HG03025 (cell line): ENCODE measurements around the gene RSPRY1.

ENCODE experiments used
- ATAC-seq: cut with Tn5 transposase; IDR thresholded peaks from one replicate; pipeline ENCODE4 v1.9.1; 2021; ENCODE audit warnings: mild to moderate bottlenecking, moderate library complexity; ENCODE audit not compliant: unreplicated experiment, low FRiP score

Gene RSPRY1

DNA sequence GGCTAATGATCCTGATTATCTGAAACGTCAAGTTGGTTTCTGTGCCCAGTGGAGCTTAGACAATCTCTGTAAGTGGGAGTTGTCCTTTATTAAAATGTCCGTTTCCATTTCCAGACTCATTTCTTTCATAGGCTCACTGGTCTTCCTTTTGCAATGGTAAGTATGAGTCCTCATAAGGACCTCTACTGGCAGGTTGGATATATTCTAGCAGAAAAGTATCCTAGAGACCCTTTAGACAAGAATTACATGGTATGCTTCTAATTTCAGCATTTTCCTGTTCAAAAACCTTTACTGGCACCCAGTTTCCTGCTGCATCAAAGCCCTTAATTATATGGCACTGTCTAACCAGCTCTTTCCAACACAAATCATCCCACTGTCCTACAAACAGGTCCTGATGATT lies 30.8 kb downstream of the RSPRY1 start:
- ATAC-seq: no peak

DNA sequence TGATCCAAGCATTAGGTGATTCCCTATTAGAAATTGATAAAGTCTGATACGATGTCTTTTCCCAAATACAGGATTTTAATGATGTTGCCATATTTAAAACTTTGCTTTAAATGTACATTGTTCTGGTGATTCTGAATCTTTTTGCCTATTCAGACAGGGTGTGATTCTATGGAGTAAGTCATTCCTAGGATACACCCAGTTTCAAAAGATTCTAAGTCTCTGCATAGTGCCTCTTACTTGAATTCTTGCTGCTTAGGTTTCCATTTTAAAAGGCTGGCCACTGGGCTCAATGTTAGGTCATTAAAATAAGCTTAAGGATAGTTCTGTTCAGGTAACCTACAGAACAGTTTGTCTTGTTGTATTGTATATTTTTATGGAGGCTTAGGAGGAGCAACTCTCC lies 36.9 kb downstream of the RSPRY1 start:
- no peak for ATAC-seq

GRCh38 chr16:57224651-57225335 lies 38.7 kb downstream of the RSPRY1 start:
- no peak for ATAC-seq

DNA sequence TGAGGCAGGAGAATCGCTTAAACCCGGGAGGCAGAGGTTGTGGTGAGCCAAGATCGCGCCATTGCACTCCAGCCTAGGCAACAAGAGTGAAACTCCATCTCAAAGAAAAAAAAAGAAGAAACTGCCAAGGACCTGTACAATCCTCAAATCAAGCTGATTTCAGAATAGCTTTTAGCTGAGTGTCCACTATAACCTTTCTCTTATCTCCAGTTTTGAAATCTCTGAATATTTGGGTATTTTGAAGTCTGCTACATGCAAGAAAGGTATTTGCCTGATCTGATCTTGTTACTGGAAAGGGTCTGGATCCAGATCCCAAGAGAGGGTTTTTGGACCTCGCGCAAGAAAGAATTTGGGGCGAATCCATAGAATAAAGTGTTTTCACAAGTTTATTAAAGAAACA lies 39.8 kb downstream of the RSPRY1 start:
- ATAC-seq: no peak

DNA sequence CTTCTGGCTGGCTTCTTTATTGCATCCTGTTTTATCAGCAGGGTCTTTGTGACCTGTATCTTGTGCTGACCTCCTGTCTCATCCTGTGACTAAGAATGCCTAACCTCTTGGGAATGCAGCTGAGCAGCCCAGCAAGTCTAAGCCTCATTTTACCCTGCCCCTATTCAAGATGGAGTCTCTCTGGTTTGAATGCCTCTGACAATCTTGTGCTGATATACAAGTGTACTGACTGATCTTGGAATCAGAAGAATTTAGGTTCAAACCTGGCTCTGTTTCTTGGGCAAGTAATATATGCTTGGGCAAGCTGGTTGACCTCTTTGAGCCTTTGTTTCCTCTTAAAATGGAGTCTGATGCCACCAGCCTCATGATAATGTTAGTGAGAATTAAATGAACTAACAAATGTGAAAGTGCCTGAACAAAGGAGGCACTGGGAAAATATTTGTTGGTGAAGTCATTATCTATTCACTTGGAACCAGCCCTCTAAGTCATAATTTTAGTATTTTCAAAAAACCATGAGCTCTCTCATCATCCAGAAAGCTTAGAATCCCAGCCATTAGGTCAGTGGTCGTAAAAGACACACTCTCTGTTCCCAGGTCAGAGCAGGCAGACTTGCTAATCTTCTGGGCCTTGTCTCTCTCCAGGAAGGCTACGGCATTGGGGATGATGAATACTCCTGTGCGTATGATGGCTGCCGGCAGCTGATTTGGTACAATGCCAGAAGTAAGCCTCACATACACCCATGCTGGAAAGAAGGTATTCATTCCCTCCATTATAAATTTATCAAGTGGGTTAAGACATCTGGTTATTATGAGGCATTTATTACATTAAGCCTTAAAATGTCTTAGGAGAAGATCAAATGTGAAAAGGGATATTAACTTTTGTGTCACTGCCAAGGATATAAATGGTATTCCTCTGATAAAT lies 40.8 kb downstream of the RSPRY1 start:
- ATAC-seq: no peak

GRCh38 chr16:57229079-57229478 lies 43.0 kb downstream of the RSPRY1 start:
- ATAC-seq: no peak

- ATAC-seq: no peak
These were observed 45.8 kb downstream of the RSPRY1 start for GRCh38 chr16:57231821-57232350.

DNA sequence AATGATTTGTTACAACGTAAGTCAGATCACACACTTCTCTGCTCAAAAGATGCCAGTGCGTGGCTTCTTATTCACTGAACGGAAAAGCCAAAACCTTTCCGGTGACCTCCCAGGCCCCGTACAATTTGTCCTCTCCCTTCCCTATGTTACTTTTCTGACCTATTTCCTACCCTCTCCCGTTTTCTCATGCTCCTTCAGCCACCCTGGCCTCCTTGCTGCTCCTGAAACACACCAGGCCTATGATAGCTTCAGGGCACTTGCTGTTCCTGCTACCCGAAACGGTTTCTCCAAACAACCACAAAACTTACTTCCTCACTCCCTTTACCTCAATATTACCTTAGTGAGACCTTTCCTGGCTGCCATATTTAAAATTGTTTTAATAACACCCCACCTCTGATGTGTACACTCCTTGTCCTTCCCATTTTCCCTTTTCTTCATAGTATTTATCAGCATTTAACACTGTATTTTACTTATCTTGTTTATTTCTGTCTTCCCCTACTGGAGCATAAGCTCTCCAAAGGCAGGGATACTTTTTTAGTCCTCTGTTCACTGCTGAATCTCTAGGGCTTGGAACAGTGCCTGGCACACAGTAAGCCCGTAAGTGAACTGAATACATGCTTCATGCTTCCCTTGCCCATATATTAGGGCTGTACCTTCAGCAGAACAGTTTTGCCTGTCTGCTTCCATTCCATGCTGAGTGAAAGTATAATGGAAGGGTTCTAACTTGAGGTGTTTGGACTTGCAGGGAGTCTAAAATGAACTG lies 48.0 kb downstream of the RSPRY1 start:
- no peak for ATAC-seq

DNA sequence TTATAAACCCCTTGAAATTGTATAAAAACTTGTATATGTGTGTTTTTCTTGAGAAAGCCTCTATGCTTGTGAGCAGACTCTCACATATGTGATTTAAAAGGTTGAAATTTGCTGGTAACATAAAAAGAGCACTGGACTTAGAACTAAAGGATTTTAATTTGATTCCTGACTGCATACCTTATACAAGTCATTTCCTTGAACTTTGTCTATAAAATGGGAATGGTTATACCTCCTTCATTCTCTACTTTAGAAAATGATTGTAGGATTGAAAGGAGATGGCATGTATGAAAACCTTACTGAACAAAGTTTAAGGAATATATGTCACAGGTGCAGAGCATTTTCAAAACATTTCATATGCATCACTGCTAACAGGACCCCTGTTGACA lies 48.6 kb downstream of the RSPRY1 start:
- no peak for ATAC-seq

DNA sequence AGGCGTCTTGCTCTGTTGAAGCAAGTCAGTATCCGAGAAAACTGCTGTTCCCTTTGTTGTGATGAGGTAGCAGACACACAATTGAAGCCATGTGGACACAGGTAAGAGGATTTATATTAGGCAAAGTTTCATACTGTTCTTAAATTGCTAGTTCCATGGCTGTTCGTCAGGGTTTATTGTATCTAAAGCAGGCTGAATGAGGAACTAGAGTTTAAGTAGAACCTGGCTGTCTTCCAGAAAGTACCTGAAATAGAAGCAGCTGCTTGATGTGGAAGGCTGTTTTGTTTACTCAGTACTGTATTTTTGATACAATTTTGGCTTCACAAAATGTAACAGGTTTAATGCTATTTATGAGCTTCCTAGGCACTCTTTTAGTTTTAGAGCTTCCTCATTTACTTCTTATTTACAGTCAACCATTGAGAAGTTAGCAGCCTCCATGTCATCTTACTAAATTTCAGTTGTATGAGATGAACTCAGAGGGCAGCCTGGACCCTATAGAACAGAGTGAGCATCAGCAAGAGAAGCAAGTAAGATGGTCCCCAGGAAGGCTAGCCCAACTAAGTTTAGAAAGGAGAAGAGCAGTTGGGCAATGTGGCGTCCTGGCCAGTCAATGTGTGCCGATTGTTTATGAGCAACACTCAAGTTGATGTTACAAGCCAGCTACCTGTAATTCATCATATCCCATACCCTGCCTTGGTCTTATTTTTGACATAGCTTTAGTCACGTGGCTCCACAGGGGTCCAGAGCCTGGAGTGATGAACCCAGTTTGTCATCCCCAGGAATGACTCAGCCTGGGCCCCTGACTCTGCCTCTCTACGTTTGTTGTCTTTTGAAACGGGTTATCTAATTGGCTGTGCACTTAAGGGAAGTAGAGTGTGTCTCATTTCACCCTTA lies 49.2 kb downstream of the RSPRY1 start:
- ATAC-seq: no peak

- ATAC-seq: no peak
These were observed 49.9 kb downstream of the RSPRY1 start for GRCh38 chr16:57236022-57236350.

GRCh38 chr16:57238682-57239081 lies 52.6 kb downstream of the RSPRY1 start:
- ATAC-seq: no peak

- ATAC-seq: no peak
These were observed 53.0 kb downstream of the RSPRY1 start for GRCh38 chr16:57239107-57239506.

- ATAC-seq: no peak
These were observed 54.7 kb downstream of the RSPRY1 start for GRCh38 chr16:57240851-57241250.

DNA sequence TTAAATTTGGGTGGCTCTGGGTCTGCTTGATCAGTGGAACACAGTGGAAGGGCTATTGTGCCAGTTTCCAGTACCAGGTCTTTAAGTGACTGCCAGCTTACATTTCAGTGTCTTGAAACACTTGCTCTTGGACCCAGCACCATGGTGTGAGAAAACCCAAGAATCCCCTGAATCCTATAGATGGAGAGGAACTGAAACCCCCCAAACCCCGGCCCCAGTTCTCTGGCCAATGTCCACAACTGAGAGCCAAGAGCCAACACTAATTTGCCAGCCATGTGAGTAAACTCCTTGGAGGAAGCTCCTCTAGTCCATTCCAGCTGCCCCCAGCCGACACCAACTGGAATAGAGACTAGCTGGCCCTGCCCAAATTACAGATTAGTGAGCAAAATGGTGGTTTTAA lies 56.5 kb downstream of the RSPRY1 start:
- ATAC-seq: no peak

DNA sequence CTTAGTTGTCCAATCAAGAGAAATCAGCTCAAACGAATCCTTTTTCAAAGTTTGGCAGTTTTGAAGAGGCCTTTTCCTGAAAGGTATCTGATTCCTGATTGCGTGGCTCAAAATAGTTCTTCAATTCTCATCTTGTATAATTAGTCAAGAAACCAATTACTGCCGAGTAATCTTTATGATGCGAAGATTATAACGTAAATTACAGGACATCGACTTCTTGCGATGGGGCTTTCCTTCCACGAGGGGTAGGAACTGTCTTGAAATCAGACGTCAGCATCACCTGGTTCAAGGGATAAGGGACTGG lies 58.3 kb downstream of the RSPRY1 start:
- peak; percentile 22 for ATAC-seq

- ATAC-seq: peak; percentile 92
These were observed 58.8 kb downstream of the RSPRY1 start, which contains the start of gene ARL2BP for GRCh38 chr16:57244767-57245471. Gene ARL2BP, plus strand, starts transcription at chr16:57245259. Its CDS starts 109 bp downstream, at chr16:57245368.

DNA sequence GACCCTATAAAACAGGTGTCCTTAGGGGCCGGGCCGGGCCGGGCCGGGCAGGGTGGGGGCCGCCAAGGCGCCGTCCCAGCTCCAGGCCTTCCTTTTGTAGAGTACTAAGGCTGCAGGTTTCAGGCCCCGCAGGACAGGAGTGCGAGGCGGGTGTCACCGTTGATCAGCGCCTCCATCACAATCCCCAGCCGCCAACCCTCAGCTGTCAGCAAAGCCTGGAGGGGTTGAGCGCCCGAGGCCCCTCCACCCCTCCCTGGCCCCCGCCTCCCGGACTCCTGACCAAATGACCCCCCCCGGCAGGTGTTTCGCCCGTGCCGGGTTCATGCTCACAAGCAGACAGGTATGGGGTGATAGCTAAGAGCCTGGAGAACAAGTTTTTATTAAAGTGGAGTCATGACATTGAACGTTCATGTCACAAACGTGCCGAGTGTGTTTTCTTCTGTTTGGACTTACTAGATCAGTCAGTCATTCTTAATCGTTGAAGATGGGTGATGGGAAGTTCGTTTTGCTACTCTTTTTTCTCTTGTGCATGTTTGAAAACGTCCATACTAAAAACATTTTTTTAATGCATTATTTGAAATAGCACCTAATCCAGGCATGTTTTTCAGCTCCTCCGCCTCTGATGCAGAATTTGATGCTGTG lies 59.5 kb downstream of the RSPRY1 start:
- ATAC-seq: peak; percentile 18

DNA sequence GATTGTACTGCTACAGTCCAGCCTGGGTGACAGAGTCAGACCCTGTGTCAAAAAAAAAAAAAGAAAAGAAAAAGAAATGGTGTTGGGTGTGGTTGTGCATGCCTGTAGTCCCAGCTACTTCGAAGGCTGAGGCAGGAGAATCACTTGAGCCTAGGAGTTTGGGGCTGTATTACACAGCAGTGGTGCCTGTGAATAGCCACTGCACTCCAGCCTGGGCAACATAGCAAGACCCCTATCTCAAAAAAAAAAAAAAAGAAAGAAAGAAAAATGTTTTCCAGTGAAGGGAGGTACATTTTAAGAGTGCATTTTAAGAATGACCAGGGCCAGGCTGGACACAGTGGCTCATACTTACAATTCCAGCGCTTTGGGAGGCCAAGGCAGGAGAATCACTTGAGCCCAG lies 65.2 kb downstream of the RSPRY1 start:
- no peak for ATAC-seq
